ENCODE data around the gene LRRC30. TPM values are rescaled to one million over a fixed set of nuclear protein-coding genes. Genes with fewer than 3 reads are reported as not detected.

LRRC30 gene
- total RNA-seq, 2 donors from 2014 or later: not detected

GRCh38 chr18:7281579-7281978 is 50.7 kb downstream of the LRRC30 start:
- Histone ChIP-seq H3K4me1 (no peaks in the 10 kb centered on the region), H3K9ac (ENCODE audit: low read depth in 2 of 2, low read length in 2 of 2) (no peak overlapping the region), H3K4me3 (no peak overlapping the region), H3K9me3 (no peaks in the 10 kb centered on the region), H3K27me3 (no peaks in the 10 kb centered on the region), H3K27ac (no peak overlapping the region), H3K36me3 (no peaks in the 10 kb centered on the region)
- no peak for DNase-seq
- TF ChIP-seq, protein P1, sequence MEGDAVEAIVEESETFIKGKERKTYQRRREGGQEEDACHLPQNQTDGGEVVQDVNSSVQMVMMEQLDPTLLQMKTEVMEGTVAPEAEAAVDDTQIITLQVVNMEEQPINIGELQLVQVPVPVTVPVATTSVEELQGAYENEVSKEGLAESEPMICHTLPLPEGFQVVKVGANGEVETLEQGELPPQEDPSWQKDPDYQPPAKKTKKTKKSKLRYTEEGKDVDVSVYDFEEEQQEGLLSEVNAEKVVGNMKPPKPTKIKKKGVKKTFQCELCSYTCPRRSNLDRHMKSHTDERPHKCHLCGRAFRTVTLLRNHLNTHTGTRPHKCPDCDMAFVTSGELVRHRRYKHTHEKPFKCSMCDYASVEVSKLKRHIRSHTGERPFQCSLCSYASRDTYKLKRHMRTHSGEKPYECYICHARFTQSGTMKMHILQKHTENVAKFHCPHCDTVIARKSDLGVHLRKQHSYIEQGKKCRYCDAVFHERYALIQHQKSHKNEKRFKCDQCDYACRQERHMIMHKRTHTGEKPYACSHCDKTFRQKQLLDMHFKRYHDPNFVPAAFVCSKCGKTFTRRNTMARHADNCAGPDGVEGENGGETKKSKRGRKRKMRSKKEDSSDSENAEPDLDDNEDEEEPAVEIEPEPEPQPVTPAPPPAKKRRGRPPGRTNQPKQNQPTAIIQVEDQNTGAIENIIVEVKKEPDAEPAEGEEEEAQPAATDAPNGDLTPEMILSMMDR (IDR thresholded peaks at IDR 0.05): no peak
- intact Hi-C loops (cut with DNase I): no loop called here

Other genes with a start within 250 kb of the LRRC30 start
- gene LAMA1, start 113.3 kb upstream of the LRRC30 start, total RNA-seq: 10 to 100 TPM in 1 of 2 donors, 1 to 10 TPM in 1; 7.7 to 24.2 TPM